ENCODE results near the gene BTNL8. TPM values are rescaled to one million over a fixed set of nuclear protein-coding genes. Genes with fewer than 3 reads are reported as not detected.

BTNL8 gene
- total RNA-seq, 2 donors from 2014 or later = not detected

DNA sequence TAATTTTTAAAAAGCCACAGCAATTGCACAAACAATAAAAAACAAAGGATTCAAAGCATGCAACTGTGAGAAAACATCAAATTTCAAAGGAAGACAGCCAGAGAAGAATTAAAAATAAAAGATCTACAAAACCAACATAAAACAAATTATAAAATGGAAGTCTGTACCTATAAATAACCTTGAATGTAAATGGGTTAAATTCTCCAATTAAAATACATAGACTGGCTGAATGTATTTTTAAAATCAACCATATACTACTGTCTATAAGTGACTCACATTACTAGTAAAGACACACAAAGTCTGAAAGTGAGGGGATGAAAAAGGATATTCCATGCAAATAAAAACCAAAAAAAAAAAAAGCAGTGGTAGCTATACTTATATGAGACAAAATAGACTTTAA is 33.7 kb downstream of the BTNL8 start:
- H3K36me3 ChIP-seq (ENCODE audit: control insufficient read depth, insufficient read depth, low read length) = no peaks in the 10 kb centered on the region
- no peak overlapping the region for H3K27ac ChIP-seq (ENCODE audit: low read depth, low read length)
- peaks cover 22% of the 10 kb centered on the region for H3K9me3 ChIP-seq (ENCODE audit: control insufficient read depth, low read length)
- DNase-seq = no peak
- no peak overlapping the region for H3K27ac Mint-ChIP-seq
- H3K4me3 Mint-ChIP-seq = no peak overlapping the region
- H3K36me3 Mint-ChIP-seq (ENCODE audit: low read depth) = no peaks in the 10 kb centered on the region
- H3K27me3 ChIP-seq (ENCODE audit: control insufficient read depth, insufficient read depth, low read length, poor library complexity, severe bottlenecking) = no peaks in the 10 kb centered on the region
- no peak overlapping the region for H3K9ac ChIP-seq (ENCODE audit: extremely low read depth, low read length, poor library complexity, severe bottlenecking)
- H3K27me3 Mint-ChIP-seq (ENCODE audit: insufficient read depth) = peaks cover 35% of the 10 kb centered on the region
- no peaks in the 10 kb centered on the region for H3K4me1 Mint-ChIP-seq
- H3K4me1 ChIP-seq (ENCODE audit: control insufficient read depth, insufficient read depth, low read length) = no peaks in the 10 kb centered on the region
- no peak overlapping the region for H3K4me3 ChIP-seq (ENCODE audit: low read length)
- TF ChIP-seq, protein P1, sequence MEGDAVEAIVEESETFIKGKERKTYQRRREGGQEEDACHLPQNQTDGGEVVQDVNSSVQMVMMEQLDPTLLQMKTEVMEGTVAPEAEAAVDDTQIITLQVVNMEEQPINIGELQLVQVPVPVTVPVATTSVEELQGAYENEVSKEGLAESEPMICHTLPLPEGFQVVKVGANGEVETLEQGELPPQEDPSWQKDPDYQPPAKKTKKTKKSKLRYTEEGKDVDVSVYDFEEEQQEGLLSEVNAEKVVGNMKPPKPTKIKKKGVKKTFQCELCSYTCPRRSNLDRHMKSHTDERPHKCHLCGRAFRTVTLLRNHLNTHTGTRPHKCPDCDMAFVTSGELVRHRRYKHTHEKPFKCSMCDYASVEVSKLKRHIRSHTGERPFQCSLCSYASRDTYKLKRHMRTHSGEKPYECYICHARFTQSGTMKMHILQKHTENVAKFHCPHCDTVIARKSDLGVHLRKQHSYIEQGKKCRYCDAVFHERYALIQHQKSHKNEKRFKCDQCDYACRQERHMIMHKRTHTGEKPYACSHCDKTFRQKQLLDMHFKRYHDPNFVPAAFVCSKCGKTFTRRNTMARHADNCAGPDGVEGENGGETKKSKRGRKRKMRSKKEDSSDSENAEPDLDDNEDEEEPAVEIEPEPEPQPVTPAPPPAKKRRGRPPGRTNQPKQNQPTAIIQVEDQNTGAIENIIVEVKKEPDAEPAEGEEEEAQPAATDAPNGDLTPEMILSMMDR (conservative IDR thresholded peaks at IDR 0.05) = no peak
- H3K9me3 Mint-ChIP-seq = peaks cover 44% of the 10 kb centered on the region

DNA sequence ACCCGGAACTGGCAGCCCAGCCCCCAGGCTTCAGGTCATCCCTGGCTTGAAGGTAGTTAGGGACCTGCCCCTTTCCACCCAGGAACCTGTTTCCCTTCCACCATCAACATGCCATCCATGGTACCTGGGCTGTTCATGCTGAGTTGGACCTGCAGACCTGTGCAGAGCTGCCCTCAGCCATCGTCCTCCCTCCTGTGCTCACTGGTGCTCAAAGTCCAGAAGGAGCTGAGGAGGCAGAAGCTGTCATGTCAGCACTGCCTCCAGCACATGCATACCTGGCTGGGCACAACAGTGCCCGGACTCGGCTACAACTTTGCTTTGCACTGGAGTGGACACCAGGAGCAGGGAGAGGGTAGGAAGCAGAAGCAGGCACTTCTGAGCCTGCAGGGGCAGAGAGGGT is 36.2 kb downstream of the BTNL8 start:
- no peaks in the 10 kb centered on the region for H3K36me3 Mint-ChIP-seq (ENCODE audit: low read depth)
- no peaks in the 10 kb centered on the region for H3K4me1 Mint-ChIP-seq
- TF ChIP-seq, protein P1 (conservative IDR thresholded peaks at IDR 0.05) = no peak
- Histone ChIP-seq H3K4me3 (ENCODE audit: low read length) (no peak overlapping the region), H3K36me3 (ENCODE audit: control insufficient read depth, insufficient read depth, low read length) (no peaks in the 10 kb centered on the region), H3K9ac (ENCODE audit: extremely low read depth, low read length, poor library complexity, severe bottlenecking) (no peak overlapping the region), H3K27me3 (ENCODE audit: control insufficient read depth, insufficient read depth, low read length, poor library complexity, severe bottlenecking) (no peaks in the 10 kb centered on the region), H3K4me1 (ENCODE audit: control insufficient read depth, insufficient read depth, low read length) (no peaks in the 10 kb centered on the region), H3K27ac (ENCODE audit: low read depth, low read length) (no peak overlapping the region), H3K9me3 (ENCODE audit: control insufficient read depth, low read length) (peaks cover 42% of the 10 kb centered on the region)
- no peak overlapping the region for H3K4me3 Mint-ChIP-seq
- H3K27me3 Mint-ChIP-seq (ENCODE audit: insufficient read depth) = peaks cover 22% of the 10 kb centered on the region
- no peak overlapping the region for H3K27ac Mint-ChIP-seq
- peaks cover 56% of the 10 kb centered on the region for H3K9me3 Mint-ChIP-seq
- WGBS, 2 experiments (ENCODE audit: insufficient coverage in 1 of 2, insufficient read length in 1 of 2) = 53 to 100% methylated on average over 1 to 4 of the region's 4 CpGs
- no peak for DNase-seq

DNA sequence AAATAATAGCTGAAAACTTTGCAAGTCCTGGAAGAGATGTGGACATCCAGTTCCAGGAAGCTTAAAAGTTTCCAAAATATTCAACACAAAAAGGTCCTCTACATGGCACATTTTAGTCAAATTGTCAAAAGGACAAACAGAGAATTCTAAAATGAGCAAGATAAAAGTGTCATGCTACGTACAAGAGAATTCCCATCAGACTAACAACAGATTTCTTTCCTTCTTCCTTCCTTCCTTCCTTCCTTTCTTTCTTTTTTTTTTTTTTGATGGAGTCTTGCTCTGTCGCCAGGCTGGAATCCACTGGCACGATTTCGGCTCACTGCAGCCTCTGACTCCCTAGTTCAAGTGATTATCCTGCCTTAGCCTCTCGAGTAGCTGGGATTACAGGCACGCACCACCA is 39.3 kb downstream of the BTNL8 start:
- H3K27ac ChIP-seq (ENCODE audit: low read depth, low read length) = no peak overlapping the region
- no peak for DNase-seq
- no peak overlapping the region for H3K4me3 Mint-ChIP-seq
- H3K9me3 Mint-ChIP-seq = peaks cover 50% of the 10 kb centered on the region
- no peaks in the 10 kb centered on the region for H3K36me3 ChIP-seq (ENCODE audit: control insufficient read depth, insufficient read depth, low read length)
- no peaks in the 10 kb centered on the region for H3K27me3 ChIP-seq (ENCODE audit: control insufficient read depth, insufficient read depth, low read length, poor library complexity, severe bottlenecking)
- TF ChIP-seq, protein P1 (conservative IDR thresholded peaks at IDR 0.05) = no peak
- no peaks in the 10 kb centered on the region for H3K4me1 ChIP-seq (ENCODE audit: control insufficient read depth, insufficient read depth, low read length)
- peaks cover 25% of the 10 kb centered on the region for H3K27me3 Mint-ChIP-seq (ENCODE audit: insufficient read depth)
- H3K36me3 Mint-ChIP-seq (ENCODE audit: low read depth) = no peaks in the 10 kb centered on the region
- peaks cover 64% of the 10 kb centered on the region for H3K9me3 ChIP-seq (ENCODE audit: control insufficient read depth, low read length)
- H3K4me3 ChIP-seq (ENCODE audit: low read length) = no peak overlapping the region
- 69 to 88% methylated on average over 6 of the region's 6 CpGs for WGBS, 2 experiments (ENCODE audit: insufficient coverage in 1 of 2, insufficient read length in 1 of 2)
- no peak overlapping the region for H3K9ac ChIP-seq (ENCODE audit: extremely low read depth, low read length, poor library complexity, severe bottlenecking)
- H3K27ac Mint-ChIP-seq = no peak overlapping the region
- no peaks in the 10 kb centered on the region for H3K4me1 Mint-ChIP-seq
